Calu3 (cell line): Measurements from ENCODE around the gene DCHS1. TPM values are rescaled to one million over a fixed set of nuclear protein-coding genes. Genes with fewer than 3 reads are reported as not detected.

Experiments
- BruUV-seq: library from RNA; stranded (reverse); fragments of 400-500 nt; replicated peaks from 2 replicates; lab custom pipeline; 2021; lab: Mats Ljungman, UMichigan
- CTCF ChIA-PET: fragments of 300-600 bp; sonication (Branson Sonifier 250); formaldehyde crosslinking; loops from one replicate; lab custom pipeline; 2022; ENCODE audit warnings: antibody characterized with exemption; lab: Charles Lee
- DNase-seq: peaks from one replicate; pipeline ENCODE4 v3.0.0; 2022
- H3K27ac Mint-ChIP-seq: one replicate; pipeline ENCODE4 v1.8.0; 2022; ENCODE audit warnings: mixed read lengths; ENCODE audit not compliant: unreplicated experiment
- H3K27me3 Mint-ChIP-seq: one replicate; pipeline ENCODE4 v1.8.0; 2022; ENCODE audit warnings: mixed read lengths; ENCODE audit not compliant: unreplicated experiment
- H3K36me3 Mint-ChIP-seq: one replicate; pipeline ENCODE4 v1.8.0; 2022; ENCODE audit warnings: mild to moderate bottlenecking, moderate library complexity, mixed read lengths; ENCODE audit not compliant: insufficient read depth, unreplicated experiment
- H3K4me1 Mint-ChIP-seq: one replicate; pipeline ENCODE4 v1.8.0; 2022; ENCODE audit warnings: mild to moderate bottlenecking, low read depth, mixed read lengths; ENCODE audit not compliant: unreplicated experiment
- H3K4me3 Mint-ChIP-seq: one replicate; pipeline ENCODE4 v1.8.0; 2022; ENCODE audit warnings: mild to moderate bottlenecking, low read depth, moderate library complexity, mixed read lengths; ENCODE audit not compliant: unreplicated experiment
- H3K9me3 Mint-ChIP-seq: one replicate; pipeline ENCODE4 v1.8.0; 2022; ENCODE audit warnings: low read depth, mixed read lengths; ENCODE audit not compliant: unreplicated experiment
- intact Hi-C: fragments of 100-400 bp; cut with micrococcal nuclease; formaldehyde crosslinking; loops from one replicate; pipeline ENCODE4 v1.10.0; 2022; ENCODE audit not compliant: unreplicated experiment
- total RNA-seq: library from RNA; stranded (reverse); gene quantifications from 2 replicates; pipeline ENCODE4 v1.2.3, GENCODE V29; 2022
- TF ChIP-seq, protein P1 (sequence below): fragments of 200-600 bp; IDR thresholded peaks from one replicate; pipeline ENCODE4 v1.8.0; 2022; ENCODE audit warnings: antibody characterized with exemption; ENCODE audit not compliant: unreplicated experiment

The DCHS1 gene
- total RNA-seq, 1 experiment from 2014 or later, result 0.02 TPM

DNA sequence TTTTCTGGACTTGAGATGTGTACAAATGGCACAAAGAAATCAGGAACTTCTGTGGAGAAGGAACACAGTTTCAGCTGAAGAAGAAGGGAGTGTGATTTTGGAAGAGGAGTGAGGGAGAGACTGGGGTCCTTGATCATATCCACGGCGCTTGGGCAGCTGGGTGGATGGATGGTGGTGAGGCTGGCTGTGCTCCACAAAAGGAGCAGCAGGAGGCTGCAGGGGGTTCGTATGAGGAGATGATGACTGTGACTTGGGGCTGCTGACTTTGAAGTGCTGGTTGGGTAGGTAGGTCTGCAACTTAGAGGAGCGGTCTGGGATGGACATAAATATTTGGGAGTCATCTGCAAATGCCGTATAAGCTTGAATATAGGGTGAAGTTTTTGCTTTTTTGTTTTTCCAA lies 1.3 kb upstream of the DCHS1 start:
- Mint-ChIP-seq H3K27me3 (peaks cover 2% of the 10 kb centered on the region), H3K4me3 (no peak overlapping the region), H3K36me3 (no peaks in the 10 kb centered on the region), H3K27ac (no peak overlapping the region), H3K9me3 (no peaks in the 10 kb centered on the region), H3K4me1 (no peaks in the 10 kb centered on the region)
- CTCF ChIA-PET, result interaction anchor here (0.7 kb wide), 1 partner anchor 88 kb away, joined by 3 read pairs; no protein-coding TSS in a partner anchor
- no TSS peak for BruUV-seq
- intact Hi-C loops, result no loop called here
- no peak for DNase-seq
- TF ChIP-seq, protein P1, sequence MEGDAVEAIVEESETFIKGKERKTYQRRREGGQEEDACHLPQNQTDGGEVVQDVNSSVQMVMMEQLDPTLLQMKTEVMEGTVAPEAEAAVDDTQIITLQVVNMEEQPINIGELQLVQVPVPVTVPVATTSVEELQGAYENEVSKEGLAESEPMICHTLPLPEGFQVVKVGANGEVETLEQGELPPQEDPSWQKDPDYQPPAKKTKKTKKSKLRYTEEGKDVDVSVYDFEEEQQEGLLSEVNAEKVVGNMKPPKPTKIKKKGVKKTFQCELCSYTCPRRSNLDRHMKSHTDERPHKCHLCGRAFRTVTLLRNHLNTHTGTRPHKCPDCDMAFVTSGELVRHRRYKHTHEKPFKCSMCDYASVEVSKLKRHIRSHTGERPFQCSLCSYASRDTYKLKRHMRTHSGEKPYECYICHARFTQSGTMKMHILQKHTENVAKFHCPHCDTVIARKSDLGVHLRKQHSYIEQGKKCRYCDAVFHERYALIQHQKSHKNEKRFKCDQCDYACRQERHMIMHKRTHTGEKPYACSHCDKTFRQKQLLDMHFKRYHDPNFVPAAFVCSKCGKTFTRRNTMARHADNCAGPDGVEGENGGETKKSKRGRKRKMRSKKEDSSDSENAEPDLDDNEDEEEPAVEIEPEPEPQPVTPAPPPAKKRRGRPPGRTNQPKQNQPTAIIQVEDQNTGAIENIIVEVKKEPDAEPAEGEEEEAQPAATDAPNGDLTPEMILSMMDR, result no peak

DNA sequence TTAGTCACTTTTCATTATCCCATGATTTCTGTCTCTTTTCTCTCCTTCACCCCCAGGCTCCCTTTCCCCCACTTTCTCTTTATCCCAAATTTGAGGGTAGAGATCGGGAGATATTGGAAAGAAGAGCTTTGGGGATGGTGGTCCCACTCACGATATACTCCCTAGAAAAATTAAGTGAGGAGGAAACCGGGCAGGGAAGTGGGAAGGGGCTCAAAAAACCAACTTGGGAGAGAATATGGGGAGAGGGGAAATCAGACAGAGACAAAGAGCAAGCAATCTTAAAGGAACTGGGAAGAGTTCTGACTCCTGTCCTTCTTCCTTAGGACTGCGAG lies 941 bp upstream of the DCHS1 start:
- peak overlapping the region; percentile 38 for H3K4me3 Mint-ChIP-seq
- no peaks in the 10 kb centered on the region for H3K9me3 Mint-ChIP-seq
- intact Hi-C loops, result no loop called here
- no peaks in the 10 kb centered on the region for H3K36me3 Mint-ChIP-seq
- no peaks in the 10 kb centered on the region for H3K27me3 Mint-ChIP-seq
- DNase-seq, result no peak
- no peaks in the 10 kb centered on the region for H3K4me1 Mint-ChIP-seq
- CTCF ChIA-PET, result interaction anchor here (0.7 kb wide), 1 partner anchor 88 kb away, joined by 3 read pairs; no protein-coding TSS in a partner anchor
- no TSS peak for BruUV-seq
- TF ChIP-seq, protein P1, result no peak
- H3K27ac Mint-ChIP-seq, result no peak overlapping the region

- DNase-seq, result no peak
- H3K9me3 Mint-ChIP-seq, result no peaks in the 10 kb centered on the region
- H3K4me1 Mint-ChIP-seq, result no peaks in the 10 kb centered on the region
- H3K4me3 Mint-ChIP-seq, result no peak overlapping the region
- intact Hi-C loops, result no loop called here
- H3K27me3 Mint-ChIP-seq, result no peaks in the 10 kb centered on the region
- H3K27ac Mint-ChIP-seq, result no peak overlapping the region
- H3K36me3 Mint-ChIP-seq, result no peaks in the 10 kb centered on the region
- CTCF ChIA-PET, result no interaction called here
- no TSS peak for BruUV-seq
- TF ChIP-seq, protein P1, result no peak
These were observed 404 bp downstream of the DCHS1 start for GRCh38 chr11:6655020-6655789.

DNA sequence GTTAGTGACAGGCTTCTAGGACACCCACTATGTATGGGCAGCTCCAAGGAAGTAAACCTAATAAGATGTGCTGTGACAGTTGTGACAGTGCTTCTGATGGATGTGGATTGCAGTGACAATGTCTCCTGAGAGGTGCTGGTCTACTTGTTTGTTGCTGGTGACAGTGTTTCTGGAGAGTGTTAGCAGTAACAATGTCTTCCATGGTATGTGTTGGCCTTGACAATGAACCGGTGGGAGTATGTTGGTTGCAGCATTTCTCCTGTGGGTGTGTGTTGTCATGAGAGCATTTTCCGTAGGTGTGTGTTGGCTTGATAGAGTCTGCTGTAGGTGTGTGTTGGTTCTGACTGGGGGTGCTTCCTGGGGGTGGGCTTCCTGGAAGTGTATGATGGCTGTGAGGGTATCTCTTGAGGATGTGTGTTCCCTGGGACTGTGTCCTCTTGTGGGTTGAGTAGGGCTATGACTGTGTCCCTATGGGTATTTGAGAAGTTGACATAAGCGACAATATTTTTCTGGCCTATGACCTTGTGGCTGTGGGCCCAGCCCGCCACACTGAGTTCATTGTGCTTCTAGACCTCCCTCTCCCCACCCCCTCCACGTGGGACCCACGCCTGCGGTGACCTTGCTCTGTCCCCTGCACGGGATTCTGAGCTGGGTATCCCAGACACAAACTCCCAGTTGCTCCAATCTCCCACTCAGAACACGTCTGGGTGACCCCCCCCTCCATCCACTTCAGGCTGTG lies 1.2 kb downstream of the DCHS1 start:
- CTCF ChIA-PET, result no interaction called here
- intact Hi-C loops, result no loop called here

More for the DNA sequence above, 1.2 kb downstream of the DCHS1 start:
- Mint-ChIP-seq H3K27me3 (no peaks in the 10 kb centered on the region), H3K4me1 (no peaks in the 10 kb centered on the region), H3K27ac (no peak overlapping the region), H3K9me3 (no peaks in the 10 kb centered on the region), H3K36me3 (no peaks in the 10 kb centered on the region), H3K4me3 (no peak overlapping the region)
- BruUV-seq, result no TSS peak
- TF ChIP-seq, protein P1, result no peak
- no peak for DNase-seq
